Smooth muscle cell (in vitro differentiated cells): ENCODE data around the gene LDLRAD2. TPM values are rescaled to one million over a fixed set of nuclear protein-coding genes. Genes with fewer than 3 reads are reported as not detected.

ENCODE experiments used
- DNase-seq: peaks from one replicate; lab custom pipeline; 2025; ENCODE audit not compliant: unreplicated experiment; lab: John Stamatoyannopoulos, UW
- H2AFZ ChIP-seq: fragments of 200-600 bp; sonication (generic); 2 replicates; pipeline ENCODE4 v1.6.0; 2016; ENCODE audit warnings: antibody characterized with exemption, low read depth, mild to moderate bottlenecking
- H3F3A ChIP-seq: fragments of 200-600 bp; sonication (generic); 2 replicates; pipeline ENCODE4 v1.6.0; 2017; ENCODE audit warnings: antibody characterized with exemption, low read depth
- H3K27ac ChIP-seq: fragments of 200-600 bp; sonication (generic); 2 replicates; pipeline ENCODE4 v1.5.1; 2016; ENCODE audit warnings: low read depth, mild to moderate bottlenecking
- H3K27me3 ChIP-seq: fragments of 200-600 bp; sonication (generic); 2 replicates; pipeline ENCODE4 v1.6.1; 2016; ENCODE audit warnings: low read depth, mild to moderate bottlenecking
- H3K36me3 ChIP-seq: fragments of 200-600 bp; sonication (generic); 2 replicates; pipeline ENCODE4 v1.5.1; 2016; ENCODE audit warnings: low read depth
- H3K4me1 ChIP-seq: fragments of 200-600 bp; sonication (generic); 2 replicates; pipeline ENCODE4 v1.5.1; 2016; ENCODE audit warnings: low read depth
- H3K4me2 ChIP-seq: fragments of 200-600 bp; sonication (generic); 2 replicates; pipeline ENCODE4 v1.6.0; 2016; ENCODE audit warnings: mild to moderate bottlenecking
- H3K4me3 ChIP-seq: fragments of 200-600 bp; sonication (generic); 2 replicates; pipeline ENCODE4 v1.5.1; 2016; ENCODE audit warnings: mild to moderate bottlenecking
- H3K79me2 ChIP-seq: fragments of 200-600 bp; sonication (generic); 2 replicates; pipeline ENCODE4 v1.6.0; 2016; ENCODE audit warnings: low read depth, mild to moderate bottlenecking
- H3K9ac ChIP-seq: fragments of 200-600 bp; sonication (generic); 2 replicates; pipeline ENCODE4 v1.6.0; 2016; ENCODE audit warnings: low read depth
- H3K9me3 ChIP-seq: fragments of 200-600 bp; sonication (generic); replicated peaks from 2 replicates; pipeline ENCODE4 v1.5.1; 2016; ENCODE audit warnings: low read depth
- H4K20me1 ChIP-seq: fragments of 200-600 bp; sonication (generic); 2 replicates; pipeline ENCODE4 v1.6.0; 2016; ENCODE audit warnings: low read depth
- CTCF ChIP-seq: fragments of 200-600 bp; sonication (generic); IDR thresholded peaks from 2 replicates; pipeline ENCODE4 v1.5.1; 2017; ENCODE audit warnings: borderline replicate concordance, mild to moderate bottlenecking, antibody characterized with exemption; ENCODE audit not compliant: insufficient read depth, poor library complexity, severe bottlenecking
- WGBS: methylation state at CpG from one replicate; pipeline ENCODE4 v1.1.7; 2016; ENCODE audit warnings: low lambda C conversion rate; 5-methylcytosine and 5-hydroxymethylcytosine counted together
- polyA plus RNA-seq: library from polyadenylated mRNA; unstranded; fragments of >200 nt; fragmentation: Nextera tagmentation; extraction: Ambion mirVana; gene quantifications from 2 replicates; pipeline ENCODE4 v1.2.1, GENCODE V29; 2016
- total RNA-seq: library from RNA; depleted of rRNA; stranded (reverse); fragments of >200 nt; gene quantifications from 2 replicates; pipeline ENCODE4 v1.2.3, GENCODE V29; 2014

Gene LDLRAD2
- total and polyA plus RNA-seq, 2 experiments from 2014 or later: 0.04 to 7.9 TPM

GRCh38 chr1:21816602-21817302 lies 4.7 kb downstream of the LDLRAD2 start:
- H3K27ac ChIP-seq: no peak overlapping the region
- no peak for TF ChIP-seq CTCF

DNA sequence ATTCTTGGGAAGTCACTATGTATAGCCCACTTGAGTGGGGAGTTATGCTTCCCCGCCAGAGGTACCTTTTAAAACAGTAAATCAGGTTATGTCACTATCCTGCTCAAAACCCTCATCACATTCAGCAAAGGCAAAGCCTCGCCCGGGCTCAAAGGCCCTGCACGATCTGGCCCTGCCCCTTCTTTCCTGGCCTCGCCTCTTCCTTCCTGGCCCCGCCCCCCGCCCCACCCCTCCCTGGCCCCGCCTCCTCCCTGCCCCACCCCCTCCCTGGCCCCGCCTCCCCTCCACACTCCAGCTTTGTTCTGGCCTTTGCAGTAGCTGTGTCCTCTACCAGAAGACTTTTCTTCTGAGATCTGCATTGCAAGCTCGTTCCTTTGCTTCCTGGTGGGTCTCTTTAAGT lies 6.6 kb downstream of the LDLRAD2 start:
- 65% methylated on average over 3 of the region's 10 CpGs for WGBS
- Histone ChIP-seq H3F3A (peaks cover 13% of the 10 kb centered on the region), H3K4me3 (no peak overlapping the region), H3K4me2 (no peak overlapping the region), H3K27ac (no peak overlapping the region), H3K27me3 (no peaks in the 10 kb centered on the region), H3K9me3 (no peaks in the 10 kb centered on the region), H3K9ac (no peak overlapping the region), H2AFZ (no peak overlapping the region), H3K4me1 (no peaks in the 10 kb centered on the region), H4K20me1 (no peaks in the 10 kb centered on the region), H3K36me3 (no peaks in the 10 kb centered on the region), H3K79me2 (no peaks in the 10 kb centered on the region)
- no peak for TF ChIP-seq CTCF
- no peak for DNase-seq

More at GRCh38 chr1:21816602-21817302, 4.7 kb downstream of the LDLRAD2 start:
- no peaks in the 10 kb centered on the region for H3K4me1 ChIP-seq
- H2AFZ ChIP-seq: no peak overlapping the region
- H3F3A ChIP-seq: peaks cover 17% of the 10 kb centered on the region
- H3K4me3 ChIP-seq: no peak overlapping the region
- no peak overlapping the region for H3K9ac ChIP-seq
- no peaks in the 10 kb centered on the region for H3K79me2 ChIP-seq
- H3K27me3 ChIP-seq: no peaks in the 10 kb centered on the region
- DNase-seq: no peak
- no peaks in the 10 kb centered on the region for H4K20me1 ChIP-seq
- no peaks in the 10 kb centered on the region for H3K9me3 ChIP-seq
- 52% methylated on average over 8 of the region's 8 CpGs for WGBS
- no peaks in the 10 kb centered on the region for H3K36me3 ChIP-seq
- no peak overlapping the region for H3K4me2 ChIP-seq

GRCh38 chr1:21820597-21821232 lies 8.7 kb downstream of the LDLRAD2 start:
- Histone ChIP-seq H3K4me3 (no peak overlapping the region), H4K20me1 (no peaks in the 10 kb centered on the region), H2AFZ (no peak overlapping the region), H3K36me3 (no peaks in the 10 kb centered on the region), H3K4me1 (no peaks in the 10 kb centered on the region), H3K4me2 (no peak overlapping the region), H3K9me3 (no peaks in the 10 kb centered on the region), H3K27me3 (no peaks in the 10 kb centered on the region), H3K27ac (no peak overlapping the region), H3K79me2 (no peaks in the 10 kb centered on the region), H3F3A (peaks cover 12% of the 10 kb centered on the region), H3K9ac (no peak overlapping the region)
- WGBS: 97% methylated on average over 9 of the region's 9 CpGs
- no peak for DNase-seq
- TF ChIP-seq CTCF: no peak
